Heart left ventricle (tissue), 16 donors: ENCODE measurements around the gene RASSF1. TPM values are rescaled to one million over a fixed set of nuclear protein-coding genes. Genes with fewer than 3 reads are reported as not detected.

Experiments used
- ATAC-seq, 4 donors: fragments of 200-7000 bp; cut with Tn5 transposase; one replicate each; pipeline ENCODE4 v1.9.1; 2020 to 2022; ENCODE audit warnings: moderate library complexity in 4 of 4, mild to moderate bottlenecking in 3 of 4, moderate number of reproducible peaks in 1 of 4
- DNase-seq, 5 donors: peaks; one replicate each; pipeline ENCODE4 v3.0.0-alpha.2; 2020
- H3K27ac ChIP-seq, 12 donors: fragments of 200-600 bp; sonication (generic) in 4 of 12; one replicate each; pipeline versions ENCODE4 v1.5.0 to v1.8.0; 2016 to 2022; ENCODE audit warnings: mild to moderate bottlenecking in 2 of 12
- H3K27me3 ChIP-seq, 9 donors: fragments of 200-600 bp; sonication (generic) in 2 of 9; one replicate each; pipeline versions ENCODE4 v1.5.1 to v1.8.0; 2016 to 2022; ENCODE audit warnings: mild to moderate bottlenecking in 3 of 9
- H3K36me3 ChIP-seq, 9 donors: fragments of 200-600 bp; sonication (generic) in 2 of 9; one replicate each; pipeline versions ENCODE4 v1.5.0 to v1.8.0; 2018 to 2022; ENCODE audit warnings: mild to moderate bottlenecking in 2 of 9
- H3K4me1 ChIP-seq, 12 donors: fragments of 200-600 bp; sonication (generic) in 4 of 12; one replicate each; pipeline versions ENCODE4 v1.5.0 to v1.8.0; 2016 to 2022; ENCODE audit warnings: mild to moderate bottlenecking in 3 of 12
- H3K4me3 ChIP-seq, 12 donors: fragments of 200-600 bp; sonication (generic) in 4 of 12; one replicate each; pipeline versions ENCODE4 v1.5.0 to v1.8.0; 2017 to 2022; ENCODE audit warnings: mild to moderate bottlenecking in 9 of 12, moderate library complexity in 4 of 12
- H3K9me3 ChIP-seq, 12 donors: fragments of 200-600 bp; sonication (generic) in 4 of 12; one replicate each; pipeline versions ENCODE4 v1.5.0 to v1.8.0; 2016 to 2022; ENCODE audit warnings: mild to moderate bottlenecking in 1 of 12
- CTCF ChIP-seq, 12 donors: fragments of 200-600 bp; sonication (generic) in 4 of 12; IDR thresholded peaks; one replicate each; pipeline versions ENCODE4 v1.5.0 to v1.8.0; 2018 to 2022; ENCODE audit warnings: antibody characterized with exemption in 12 of 12, mild to moderate bottlenecking in 5 of 12
- POLR2A ChIP-seq, 2 donors: fragments of 450-650 bp; IDR thresholded peaks; one replicate each; pipeline ENCODE4 v1.6.1; 2017; ENCODE audit warnings: antibody characterized with exemption in 2 of 2, mild to moderate bottlenecking in 2 of 2, moderate library complexity in 2 of 2
- WGBS, 4 donors: extraction: QIAGEN DNeasy Blood & Tissue Kit in 2 of 4; methylation state at CpG; one replicate each; pipeline versions ENCODE4 v1.1.5 to v1.1.7; 2013 to 2018; 5-methylcytosine and 5-hydroxymethylcytosine counted together
- intact Hi-C, 10 donors: fragments of 100-400 bp; cut with DNase I; formaldehyde crosslinking; loops; one replicate each; pipeline versions ENCODE4 v1.11.1 to v1.14.2; 2022
- polyA plus RNA-seq, 2 donors: library from polyadenylated mRNA; stranded (reverse); fragments of 200-250 nt; gene quantifications; one replicate each; pipeline ENCODE4 v1.2.3, GENCODE V29; 2013
- total RNA-seq, 9 donors: library from RNA; depleted of rRNA in 2 of 9; stranded (reverse); fragments of >200 nt in 2 of 9; fragmentation: NEBNext Ultra II Directional in 3 of 9; extraction: Animal tissue kit (Norgen Biotek cat#: 25700) in 3 of 9; gene quantifications; one replicate each; pipeline versions ENCODE4 v1.1.0 to v1.2.4, GENCODE V29; 2016 to 2023
- donor health status: ischemic (EF 13 %, LVEDD 7.1; RV severe dilation, severe dysfunction).
- donor health status: healthy with polysubstance abuse.
- donor health status: DM: no; HTN: yes; CAD: no.
- donor health status: DM: no; HTN: no; CAD: no.
- donor health status: ischemic (EF 25% LVEDD 6.9; RV normal size, moderate dysfunction).
- donor health status: ischemic (EF 25% LVEDD 5.7; RV mildly dilated, moderate dysfunction).
- donor health status: healthy.
- donor health status: DM: yes; HTN: yes; CAD: no.
- donor health status: ischemic (EF 35%, LVEDD 5.7; RV mildly dilated, moderate dysfunction).
- donor health status: nonischemic (EF 11% LVEDD 7.7; RV severe dilation, severe dysfunction).
- donor health status: DM: yes; HTN: yes; CAD: no.
- donor health status: PGD.
- donor health status: ischemic (EF 29% LVEDD 5.4; RV normal size, mild dysfunction).
- donor health status: nonischemic (EF 23%, LVEDD 6.1; RV moderate dilation, normal function).

The RASSF1 gene
- total and polyA plus RNA-seq, 11 donors: 7.9 to 58.6 (median 14.2) TPM

- TF ChIP-seq POLR2A (IDR thresholded peaks at IDR 0.05) (no peak), CTCF (IDR thresholded peaks at IDR 0.05) (no peak)
- no peaks in the 10 kb centered on the region for H3K27me3 ChIP-seq
- no peaks in the 10 kb centered on the region for H3K9me3 ChIP-seq
- H3K36me3 ChIP-seq: peaks cover 0 to 20% (median 11%) of the 10 kb centered on the region in 9 donors
- peaks cover 4 to 48% (median 34%) of the 10 kb centered on the region in 12 donors for H3K4me1 ChIP-seq
- H3K27ac ChIP-seq: no peak overlapping the region
- ATAC-seq (no peak), DNase-seq (no peak)
- H3K4me3 ChIP-seq: no peak overlapping the region
- 74 to 87% (median 85%) methylated on average over 4 of the region's 4 CpGs for WGBS, 4 donors
- intact Hi-C loops: loop anchor here in 2 of 10 donors (5.0 to 10.0 kb wide), 2 partner anchors 33 to 359 kb away; partner anchors contain the start of gene TUSC2 (in 1 of the 2)
Observed at GRCh38 chr3:50294089-50294488, 46.5 kb downstream of the RASSF1 start.

- 75 to 79% (median 78%) methylated on average over 11 to 12 of the region's 12 CpGs for WGBS, 4 donors
- DNase-seq (peak in 3 of 5 donors; percentile 11 to 41 (median 29)), ATAC-seq (no peak)
- peak overlapping the region in 9 of 12 donors; percentile 53 to 99 (median 89) for H3K4me3 ChIP-seq
- peak overlapping the region; percentile 69 to 96 (median 84) for H3K27ac ChIP-seq
- H3K27me3 ChIP-seq: no peaks in the 10 kb centered on the region
- H3K36me3 ChIP-seq: peaks cover 3 to 29% (median 19%) of the 10 kb centered on the region in 9 donors
- no peak for TF ChIP-seq CTCF (IDR thresholded peaks at IDR 0.05)
- TF ChIP-seq POLR2A (IDR thresholded peaks at IDR 0.05): no peak
- intact Hi-C loops: loop anchor here in 2 of 10 donors (5.0 to 10.0 kb wide), 2 partner anchors 34 to 358 kb away; partner anchors contain the start of gene TUSC2 (in 1 of the 2)
- no peaks in the 10 kb centered on the region for H3K9me3 ChIP-seq
- H3K4me1 ChIP-seq: peaks cover 4 to 41% (median 27%) of the 10 kb centered on the region in 12 donors
Observed at GRCh38 chr3:50293079-50293801, 47.4 kb downstream of the RASSF1 start.

GRCh38 chr3:50292159-50293078 lies 48.2 kb downstream of the RASSF1 start, which contains the start of gene IFRD2:
IFRD2 (minus strand) TSS chr3:50292429; CDS start chr3:50292274, 155 bp downstream.
- WGBS, 4 donors: 1% methylated on average over 19 to 67 of the region's 67 CpGs
- no peaks in the 10 kb centered on the region for H3K27me3 ChIP-seq
- H3K9me3 ChIP-seq: no peaks in the 10 kb centered on the region
- peak within 1 kb of the TSS; percentile 69 to 96 (median 90) for H3K27ac ChIP-seq
- peak; percentile 98 to 99 (median 98) for DNase-seq
- peak; percentile 94 to 97 (median 94) for ATAC-seq
- TF ChIP-seq POLR2A (IDR thresholded peaks at IDR 0.05) (peak; percentile 24 to 64), CTCF (IDR thresholded peaks at IDR 0.05) (peak in 2 of 12 donors; percentile 4 to 17)
- H3K4me1 ChIP-seq: peaks cover 4 to 43% (median 27%) of the 10 kb centered on the region in 12 donors
- peaks cover 3 to 37% (median 27%) of the 10 kb centered on the region in 9 donors for H3K36me3 ChIP-seq
- intact Hi-C loops: loop anchor here in 2 of 10 donors (5.0 to 10.0 kb wide), 2 partner anchors 35 to 358 kb away; partner anchors contain the start of gene TUSC2 (in 1 of the 2)
- H3K4me3 ChIP-seq: peak within 1 kb of the TSS; percentile 69 to 99 (median 90)
